ENCODE measurements around the gene VGLL4.
"Not testable (repeated sequence)": the region's sequence is repeated elsewhere in the genome, so short reads cannot be mapped to it uniquely, and the experiment has no call there.

The VGLL4 gene

GRCh38 chr3:11603628-11604027, 40.1 kb downstream of the VGLL4 start:
- no peak for DNase-seq

GRCh38 chr3:11602886-11603527, 40.7 kb downstream of the VGLL4 start:
- no peak for DNase-seq

- DNase-seq: no peak
Observed at GRCh38 chr3:11602239-11602840, 41.4 kb downstream of the VGLL4 start.

- no peak for DNase-seq
Observed at GRCh38 chr3:11601446-11602238, 42.1 kb downstream of the VGLL4 start.

GRCh38 chr3:11600501-11601282, 43.0 kb downstream of the VGLL4 start:
- no peak for DNase-seq

GRCh38 chr3:11596387-11596786, 47.3 kb downstream of the VGLL4 start:
- DNase-seq: no peak

- not testable (repeated sequence) for DNase-seq
Observed at GRCh38 chr3:11595024-11595423, 48.7 kb downstream of the VGLL4 start.

- no peak for DNase-seq
Observed at GRCh38 chr3:11593318-11594034, 50.2 kb downstream of the VGLL4 start.

- DNase-seq: no peak
Observed at GRCh38 chr3:11592445-11593298, 51.0 kb downstream of the VGLL4 start.

- DNase-seq: no peak
Observed at GRCh38 chr3:11591391-11592282, 52.1 kb downstream of the VGLL4 start.

GRCh38 chr3:11591002-11591355, 52.7 kb downstream of the VGLL4 start:
- DNase-seq: no peak

GRCh38 chr3:11589706-11590105, 54.0 kb downstream of the VGLL4 start:
- DNase-seq: no peak

- no peak for DNase-seq
Observed at GRCh38 chr3:11588755-11589154, 55.0 kb downstream of the VGLL4 start.

- no peak for DNase-seq
Observed at GRCh38 chr3:11588338-11588737, 55.4 kb downstream of the VGLL4 start.

- no peak for DNase-seq
Observed at GRCh38 chr3:11587766-11588165, 55.9 kb downstream of the VGLL4 start.

- no peak for DNase-seq
Observed at GRCh38 chr3:11584570-11584969, 59.1 kb downstream of the VGLL4 start.

GRCh38 chr3:11583638-11584046, 60.1 kb downstream of the VGLL4 start:
- no peak for DNase-seq

- DNase-seq: no peak
Observed at GRCh38 chr3:11583235-11583634, 60.5 kb downstream of the VGLL4 start.

- DNase-seq: no peak
Observed at GRCh38 chr3:11582191-11582968, 61.3 kb downstream of the VGLL4 start.

Data from NCI-H1092 (cell line).